GM18498 (cell line): Measurements from ENCODE around the gene SV2C.
"Not testable (repeated sequence)": the region's sequence is repeated elsewhere in the genome, so short reads cannot be mapped to it uniquely, and the experiment has no call there.

Experiments
- ATAC-seq: cut with Tn5 transposase; IDR thresholded peaks from one replicate; pipeline ENCODE4 v1.9.1; 2021; ENCODE audit warnings: mild to moderate bottlenecking, moderate library complexity; ENCODE audit not compliant: unreplicated experiment

The SV2C gene

GRCh38 chr5:76082772-76083554 lies at the start of gene SV2C:
TSS of gene SV2C (plus strand) at chr5:76083383. CDS start at chr5:76131751, 48,368 bp downstream.
- ATAC-seq = no peak

- ATAC-seq = not testable (repeated sequence)
Measured at GRCh38 chr5:76037736-76038151, 45.4 kb upstream of the SV2C start.

- ATAC-seq = no peak
Measured at GRCh38 chr5:76038212-76038611, 45.0 kb upstream of the SV2C start.

- no peak for ATAC-seq
Measured at GRCh38 chr5:76040806-76041205, 42.4 kb upstream of the SV2C start.

GRCh38 chr5:76041863-76042262 lies 41.3 kb upstream of the SV2C start:
- no peak for ATAC-seq

- ATAC-seq = no peak
Measured at GRCh38 chr5:76046741-76047140, 36.4 kb upstream of the SV2C start.

GRCh38 chr5:76050134-76050533 lies 33.0 kb upstream of the SV2C start:
- no peak for ATAC-seq

GRCh38 chr5:76062502-76063041 lies 20.6 kb upstream of the SV2C start:
- no peak for ATAC-seq

- no peak for ATAC-seq
Measured at GRCh38 chr5:76065258-76065657, 17.9 kb upstream of the SV2C start.

- no peak for ATAC-seq
Measured at GRCh38 chr5:76069061-76069735, 14.0 kb upstream of the SV2C start.

GRCh38 chr5:76074487-76075065 lies 8.6 kb upstream of the SV2C start:
- ATAC-seq = no peak

GRCh38 chr5:76081811-76082771 lies 1.1 kb upstream of the SV2C start:
- no peak for ATAC-seq

- no peak for ATAC-seq
Measured at GRCh38 chr5:76083555-76084495, 642 bp downstream of the SV2C start.

GRCh38 chr5:76084496-76085242 lies 1.5 kb downstream of the SV2C start:
- no peak for ATAC-seq

GRCh38 chr5:76085243-76085579 lies 2.0 kb downstream of the SV2C start:
- no peak for ATAC-seq

GRCh38 chr5:76086095-76086494 lies 2.9 kb downstream of the SV2C start:
- no peak for ATAC-seq

- ATAC-seq = not testable (repeated sequence)
Measured at GRCh38 chr5:76089156-76089555, 6.0 kb downstream of the SV2C start.

GRCh38 chr5:76091351-76091750 lies 8.2 kb downstream of the SV2C start:
- no peak for ATAC-seq

- peak; percentile 79 for ATAC-seq
Measured at GRCh38 chr5:76099286-76099702, 16.1 kb downstream of the SV2C start.
